ENCODE results near the gene PHKG2.

The PHKG2 gene

DNA sequence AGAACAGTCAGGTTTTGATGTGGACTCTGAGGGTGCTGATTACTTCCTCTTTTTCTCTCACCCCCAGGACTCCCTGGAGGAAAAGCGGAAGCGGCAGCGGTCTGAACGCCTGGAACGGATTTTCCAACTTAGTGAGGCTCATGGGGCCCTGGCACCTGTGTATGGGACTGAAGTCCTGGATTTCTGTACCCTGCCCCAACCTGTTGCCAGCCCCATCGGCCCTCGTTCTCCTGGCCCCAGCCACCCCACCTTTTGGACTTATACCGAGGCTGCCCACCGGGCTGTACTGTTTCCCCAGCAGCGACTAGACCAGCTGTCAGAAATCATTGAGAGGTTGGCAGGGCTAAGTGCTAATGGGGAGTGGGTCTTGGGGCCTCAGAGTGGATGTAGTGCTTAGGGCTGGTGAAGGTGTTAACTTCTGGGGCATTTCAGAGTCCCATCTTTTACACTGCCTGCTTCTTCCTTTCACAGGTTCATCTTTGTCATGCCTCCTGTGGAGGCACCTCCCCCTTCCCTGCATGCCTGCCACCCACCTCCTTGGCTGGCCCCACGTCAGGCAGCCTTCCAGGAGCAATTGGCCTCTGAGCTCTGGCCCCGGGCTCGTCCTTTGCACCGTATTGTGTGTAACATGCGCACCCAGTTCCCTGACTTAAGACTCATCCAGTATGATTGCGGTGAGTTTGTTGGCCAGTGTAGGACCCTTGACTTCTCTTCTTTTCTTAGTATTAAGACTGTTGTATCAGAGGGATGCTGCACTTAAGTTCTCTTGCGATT, 19.1 kb upstream of the PHKG2 start:
- DNase-seq: peak; percentile 20

DNA sequence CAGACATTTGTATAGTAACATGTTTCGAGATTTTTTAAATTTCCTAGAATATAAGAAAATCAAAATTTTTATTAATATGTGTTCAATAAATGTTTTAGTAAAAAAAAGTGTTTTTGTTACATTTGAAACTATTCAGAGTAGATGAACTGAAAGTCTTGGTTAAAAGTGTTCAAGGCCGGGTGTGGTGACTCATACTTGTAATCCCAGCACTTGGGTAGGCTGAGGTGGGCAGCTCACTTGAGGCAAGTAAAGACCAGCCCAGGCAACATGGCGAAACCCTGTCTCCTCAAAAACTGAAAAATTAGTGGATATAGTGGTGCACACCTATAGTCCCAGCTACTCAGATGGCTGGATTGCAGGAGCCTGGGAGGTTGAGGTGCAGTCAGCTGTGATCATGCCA, 16.8 kb upstream of the PHKG2 start:
- no peak for DNase-seq

DNA sequence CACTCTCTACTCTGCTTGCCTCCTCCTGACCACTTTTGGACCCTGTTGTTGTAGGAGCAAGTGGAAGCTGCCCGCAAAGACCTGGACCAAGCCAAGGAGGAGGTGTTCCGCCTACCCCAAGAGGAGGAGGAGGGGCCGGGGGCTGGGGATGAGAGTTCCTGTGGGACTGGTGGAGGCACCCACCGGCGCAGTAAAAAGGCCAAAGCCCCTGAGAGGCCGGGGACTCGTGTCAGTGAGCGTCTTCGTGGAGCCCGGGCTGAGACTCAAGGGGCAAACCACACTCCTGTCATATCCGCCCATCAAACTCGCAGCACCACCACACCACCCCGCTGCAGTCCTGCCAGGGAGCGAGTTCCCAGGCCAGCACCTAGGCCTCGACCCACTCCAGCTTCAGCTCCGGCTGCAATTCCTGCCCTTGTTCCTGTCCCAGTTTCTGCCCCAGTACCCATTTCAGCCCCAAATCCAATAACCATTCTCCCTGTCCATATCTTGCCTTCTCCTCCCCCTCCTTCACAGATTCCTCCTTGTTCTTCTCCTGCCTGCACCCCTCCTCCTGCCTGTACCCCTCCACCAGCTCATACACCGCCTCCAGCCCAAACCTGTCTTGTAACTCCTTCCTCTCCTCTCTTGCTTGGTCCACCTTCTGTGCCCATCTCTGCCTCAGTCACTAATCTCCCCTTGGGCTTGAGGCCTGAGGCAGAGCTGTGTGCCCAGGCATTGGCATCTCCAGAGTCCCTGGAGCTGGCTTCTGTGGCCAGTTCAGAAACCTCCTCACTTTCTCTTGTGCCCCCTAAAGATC, 11.0 kb upstream of the PHKG2 start:
- DNase-seq: no peak

DNA sequence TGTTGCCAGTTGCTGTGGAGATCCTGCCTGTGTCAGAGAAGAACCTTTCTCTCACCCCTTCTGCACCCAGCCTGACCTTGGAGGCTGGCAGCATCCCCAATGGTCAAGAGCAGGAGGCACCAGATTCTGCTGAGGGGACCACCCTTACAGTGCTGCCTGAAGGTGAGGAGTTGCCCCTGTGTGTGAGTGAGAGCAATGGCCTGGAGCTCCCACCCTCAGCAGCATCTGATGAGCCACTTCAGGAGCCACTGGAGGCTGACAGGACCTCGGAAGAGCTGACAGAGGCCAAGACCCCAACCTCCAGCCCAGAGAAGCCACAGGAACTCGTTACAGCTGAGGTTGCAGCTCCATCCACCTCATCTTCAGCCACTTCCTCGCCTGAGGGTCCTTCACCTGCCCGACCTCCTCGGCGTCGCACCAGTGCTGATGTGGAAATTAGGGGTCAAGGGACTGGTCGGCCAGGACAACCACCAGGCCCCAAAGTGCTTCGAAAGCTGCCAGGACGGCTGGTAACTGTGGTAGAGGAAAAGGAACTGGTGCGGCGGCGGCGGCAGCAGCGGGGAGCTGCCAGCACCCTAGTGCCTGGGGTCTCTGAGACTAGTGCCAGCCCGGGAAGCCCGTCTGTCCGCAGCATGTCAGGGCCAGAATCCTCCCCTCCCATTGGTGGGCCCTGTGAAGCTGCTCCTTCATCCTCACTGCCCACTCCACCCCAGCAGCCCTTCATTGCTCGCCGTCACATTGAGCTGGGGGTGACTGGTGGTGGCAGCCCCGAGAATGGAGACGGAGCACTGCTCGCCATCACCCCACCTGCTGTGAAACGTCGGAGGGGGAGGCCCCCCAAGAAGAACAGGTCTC, 10.2 kb upstream of the PHKG2 start:
- DNase-seq: no peak

DNA sequence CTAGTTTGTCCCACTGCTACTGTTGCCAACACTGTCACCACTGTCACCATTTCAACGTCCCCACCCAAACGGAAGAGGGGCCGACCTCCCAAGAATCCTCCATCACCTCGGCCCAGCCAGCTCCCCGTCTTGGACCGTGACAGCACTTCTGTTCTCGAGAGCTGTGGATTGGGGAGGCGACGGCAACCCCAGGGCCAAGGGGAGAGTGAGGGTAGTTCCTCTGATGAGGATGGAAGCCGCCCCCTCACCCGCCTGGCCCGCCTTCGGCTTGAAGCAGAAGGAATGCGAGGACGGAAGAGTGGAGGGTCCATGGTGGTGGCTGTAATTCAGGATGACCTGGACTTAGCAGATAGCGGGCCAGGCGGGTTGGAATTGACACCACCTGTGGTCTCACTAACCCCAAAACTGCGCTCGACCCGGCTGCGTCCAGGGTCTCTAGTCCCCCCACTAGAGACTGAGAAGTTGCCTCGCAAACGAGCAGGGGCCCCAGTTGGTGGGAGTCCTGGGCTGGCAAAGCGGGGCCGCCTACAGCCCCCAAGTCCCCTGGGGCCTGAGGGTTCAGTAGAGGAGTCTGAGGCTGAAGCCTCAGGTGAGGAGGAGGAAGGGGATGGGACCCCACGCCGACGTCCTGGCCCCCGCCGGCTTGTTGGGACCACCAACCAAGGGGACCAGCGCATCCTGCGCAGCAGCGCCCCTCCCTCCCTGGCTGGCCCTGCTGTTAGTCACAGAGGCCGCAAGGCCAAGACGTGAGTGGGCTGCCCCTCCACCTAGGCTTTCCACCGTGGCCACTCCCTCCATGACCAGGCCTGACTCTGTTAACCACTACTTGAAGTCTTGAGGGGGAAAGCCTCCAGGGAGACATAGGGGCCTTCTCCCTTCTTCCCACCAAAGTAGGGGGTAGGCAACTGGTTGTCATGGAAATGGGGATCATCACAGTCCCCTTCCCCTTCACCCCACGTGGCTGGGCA, 9.0 kb upstream of the PHKG2 start:
- DNase-seq: no peak

DNA sequence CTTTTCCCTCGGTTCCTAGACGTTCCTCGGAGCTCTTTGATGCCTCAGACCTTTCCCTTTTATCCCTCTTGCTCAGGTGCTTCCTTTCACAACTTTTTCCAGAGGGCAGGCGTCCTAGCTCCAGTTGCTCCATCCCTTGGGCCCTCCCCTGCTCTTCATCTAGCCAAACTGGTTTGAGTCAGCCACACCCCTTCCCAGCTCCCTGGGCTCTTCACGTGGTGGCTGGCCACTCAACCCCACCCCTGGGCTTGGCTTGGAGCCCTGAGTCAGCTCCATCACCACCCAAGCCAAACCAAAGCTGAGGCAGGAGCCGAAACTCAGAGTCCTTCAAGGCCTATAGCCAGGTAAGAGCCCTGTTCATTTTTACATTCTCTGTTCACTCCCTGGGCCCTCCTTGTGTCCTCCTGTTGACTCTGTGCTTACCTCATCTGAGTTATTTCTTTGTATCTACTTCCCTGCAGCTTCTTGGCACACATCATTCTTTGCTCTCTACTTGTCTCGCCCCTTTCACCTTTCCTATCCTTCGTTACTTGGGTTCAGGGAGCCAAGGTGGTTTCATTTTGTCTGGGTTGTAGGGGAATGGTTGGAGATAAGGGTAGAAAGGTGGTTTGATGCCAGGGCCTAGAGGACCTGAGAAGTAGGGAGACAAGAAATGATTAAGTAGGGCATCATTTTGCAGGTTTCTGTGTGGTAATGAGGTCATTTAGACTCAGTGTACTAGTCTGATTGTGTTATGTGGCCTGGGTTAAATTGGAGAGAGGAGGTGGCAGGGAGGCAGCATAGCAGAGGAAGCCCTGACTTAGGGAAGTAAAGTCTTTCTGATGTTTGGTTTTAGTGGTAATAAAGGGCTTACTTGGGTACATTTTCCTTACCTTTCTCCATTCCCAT, 7.6 kb upstream of the PHKG2 start:
- no peak for DNase-seq

DNA sequence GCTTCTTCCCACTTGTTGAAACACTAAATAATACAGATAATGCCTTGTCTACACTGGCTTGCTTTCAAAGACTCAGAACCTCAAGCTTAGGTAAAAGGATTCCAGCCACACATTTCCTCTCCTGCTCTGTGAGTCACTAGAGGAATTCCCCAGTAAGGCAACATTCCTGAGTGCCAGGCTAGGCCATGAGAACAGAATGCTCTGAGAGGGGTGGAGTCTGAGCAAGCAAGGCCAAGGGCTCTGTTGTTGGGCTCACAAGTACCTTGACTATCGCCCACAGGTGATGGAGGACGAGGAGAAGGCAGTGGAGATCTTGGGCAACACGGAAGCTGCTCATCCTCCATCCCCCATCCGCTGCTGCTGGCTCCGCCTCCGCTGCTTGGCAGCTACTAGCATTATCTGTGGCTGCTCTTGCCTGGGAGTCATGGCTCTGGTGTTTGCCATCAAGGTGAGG, 6.7 kb upstream of the PHKG2 start:
- DNase-seq: no peak

DNA sequence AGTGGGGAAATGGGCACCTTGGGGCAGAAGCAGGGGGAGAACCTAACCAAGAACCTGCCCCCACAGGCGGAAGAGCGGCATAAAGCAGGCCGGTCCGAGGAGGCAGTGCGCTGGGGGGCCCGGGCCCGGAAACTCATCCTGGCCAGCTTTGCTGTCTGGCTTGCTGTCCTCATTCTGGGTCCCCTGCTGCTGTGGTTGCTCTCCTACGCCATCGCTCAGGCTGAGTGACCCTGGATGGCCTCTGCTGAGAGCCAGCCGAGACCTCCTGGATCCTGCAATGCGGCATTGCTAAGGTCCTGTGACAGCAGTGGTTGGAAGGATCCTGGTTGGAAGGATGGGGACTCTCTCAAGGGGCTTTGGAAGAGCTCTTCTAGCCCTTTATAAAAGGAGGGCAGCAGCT, 4.5 kb upstream of the PHKG2 start:
- no peak for DNase-seq

DNA sequence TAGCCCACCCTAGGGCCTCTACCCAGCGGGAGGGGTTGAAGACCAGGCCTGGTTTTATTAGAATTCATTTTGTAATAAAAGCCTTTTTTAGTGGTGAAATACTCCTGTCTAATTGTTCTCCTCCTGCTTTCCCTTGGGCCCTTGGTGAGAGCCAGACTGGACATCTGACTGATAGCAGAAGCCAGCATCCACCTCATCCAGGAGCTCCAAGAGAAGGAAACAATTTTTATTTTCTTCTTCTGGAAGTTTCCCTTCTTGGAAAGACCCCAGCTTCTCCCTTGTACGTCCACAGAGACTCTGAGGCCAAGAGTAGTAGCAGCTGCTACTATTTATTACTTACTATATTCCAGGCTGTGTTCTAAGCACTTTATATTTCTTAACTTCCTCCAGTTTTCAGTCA, 4.0 kb upstream of the PHKG2 start:
- no peak for DNase-seq

DNA sequence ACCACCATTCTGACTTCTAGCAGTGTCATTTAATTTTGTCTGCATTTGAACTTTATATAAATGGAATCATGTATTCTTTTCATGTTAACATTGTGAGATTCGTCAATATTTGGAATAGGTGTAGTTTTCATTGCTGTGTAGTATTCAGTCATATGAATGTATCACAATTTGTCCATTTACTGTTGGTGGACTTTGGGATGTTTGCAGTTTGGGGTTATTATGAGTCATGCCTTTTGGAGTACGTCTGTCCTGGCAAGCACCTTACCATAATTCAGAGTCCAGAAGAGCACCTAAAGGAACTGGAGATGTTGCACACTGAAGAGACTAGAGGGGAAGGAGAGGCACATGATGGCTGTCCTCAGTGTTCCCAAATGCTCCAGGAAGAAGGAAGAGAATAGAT, 3.1 kb upstream of the PHKG2 start:
- no peak for DNase-seq

DNA sequence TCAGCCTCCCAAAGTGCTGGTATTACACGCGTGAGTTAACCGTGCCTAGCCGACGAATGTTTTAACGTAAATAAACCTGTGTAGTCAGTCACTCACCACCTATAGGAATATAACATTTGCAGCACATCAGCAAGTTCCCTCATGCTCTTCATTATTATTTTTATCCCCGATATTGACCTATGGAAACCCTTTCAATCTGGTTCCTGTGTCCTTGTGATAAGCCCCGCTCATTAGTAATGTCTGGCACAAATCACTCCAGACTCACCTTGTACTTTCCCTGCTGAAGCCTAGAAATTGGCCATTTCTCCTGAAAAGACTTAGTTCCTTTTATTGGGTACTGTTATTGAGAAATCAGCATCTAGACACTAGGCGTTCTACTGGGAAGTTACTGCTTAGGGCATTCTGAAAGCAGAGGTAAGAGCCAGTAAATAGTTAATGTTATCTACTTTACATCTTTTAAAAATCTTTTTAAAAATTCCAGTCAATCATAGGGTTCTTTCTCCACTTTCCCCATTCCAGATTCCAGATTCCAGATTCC, 1.5 kb upstream of the PHKG2 start:
- no peak for DNase-seq

DNA sequence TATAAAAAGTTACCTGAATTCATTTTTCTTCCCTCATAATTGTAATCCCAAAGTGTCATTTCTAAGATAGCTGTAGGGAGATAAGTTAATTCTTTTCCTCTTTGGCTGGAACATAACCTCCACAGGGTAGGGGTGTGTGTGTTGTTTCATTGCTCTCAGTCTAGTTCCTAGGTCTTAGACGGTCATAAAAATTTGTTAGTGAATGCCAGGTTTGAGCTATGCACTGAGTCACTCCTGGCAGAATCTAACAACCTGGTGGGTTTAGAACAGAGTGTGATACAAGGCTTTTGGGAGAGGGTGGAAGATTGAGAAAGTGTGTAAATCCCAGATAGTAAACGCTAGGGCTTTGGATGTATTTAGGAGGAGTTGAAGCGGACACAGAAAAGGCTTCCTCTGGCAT, 894 bp upstream of the PHKG2 start:
- no peak for DNase-seq

DNA sequence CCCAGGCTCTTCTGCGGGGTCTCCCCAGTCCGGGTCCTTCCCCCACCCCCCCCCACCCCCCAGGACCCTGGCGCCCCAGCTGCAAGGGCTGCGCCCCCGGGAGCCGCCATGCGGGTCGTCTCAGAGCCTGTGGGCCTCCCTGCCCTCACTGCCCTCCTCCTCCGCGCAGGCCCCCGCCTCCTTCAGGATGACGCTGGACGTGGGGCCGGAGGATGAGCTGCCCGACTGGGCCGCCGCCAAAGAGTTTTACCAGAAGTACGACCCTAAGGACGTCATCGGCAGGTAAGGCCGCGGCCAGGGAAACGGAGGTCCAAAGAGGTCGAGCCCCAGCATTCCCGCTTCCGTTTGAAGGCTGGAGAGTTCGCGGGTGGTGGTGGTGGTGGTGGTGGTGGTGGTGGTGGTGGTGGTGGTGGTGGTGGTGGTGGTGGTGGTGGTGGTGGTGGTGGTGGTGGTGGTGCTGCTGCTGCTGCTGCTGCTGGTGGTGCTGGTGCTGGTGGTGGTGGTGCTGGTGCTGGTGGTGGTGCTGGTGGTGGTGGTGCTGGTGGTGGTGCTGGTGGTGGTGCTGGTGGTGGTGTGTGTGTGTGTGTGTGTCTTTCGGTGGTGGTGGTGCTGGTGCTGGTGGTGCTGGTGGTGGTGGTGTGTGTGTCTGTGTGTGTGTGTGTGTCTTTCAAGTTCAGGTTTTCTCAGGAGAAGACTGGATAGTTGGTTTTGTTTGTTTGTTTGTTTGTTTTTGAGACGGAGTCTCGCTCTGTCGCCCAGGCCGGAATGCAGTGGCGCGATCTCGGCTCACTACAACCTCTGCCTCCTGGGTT, 615 bp downstream of the PHKG2 start:
- DNase-seq: peak; percentile 9

DNA sequence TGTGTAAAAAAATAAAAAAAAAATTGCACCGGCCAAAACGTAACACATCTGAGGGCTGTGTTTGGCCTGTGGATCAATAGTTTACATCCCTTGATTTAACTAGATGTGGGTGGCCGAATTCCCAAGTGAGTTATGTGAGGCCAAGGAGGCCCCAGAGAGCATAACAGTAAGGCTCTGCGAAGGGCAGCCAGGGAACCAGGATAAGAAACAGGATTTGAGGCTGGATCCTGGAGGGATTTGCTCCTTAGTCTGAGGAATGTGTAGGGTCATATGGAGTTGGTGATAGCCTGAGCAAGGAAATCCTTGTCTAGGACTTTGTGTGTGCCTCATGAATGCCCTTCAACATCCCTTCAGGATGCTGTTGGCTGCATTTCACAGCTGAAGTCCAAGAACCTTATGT, 2.0 kb downstream of the PHKG2 start:
- no peak for DNase-seq

DNA sequence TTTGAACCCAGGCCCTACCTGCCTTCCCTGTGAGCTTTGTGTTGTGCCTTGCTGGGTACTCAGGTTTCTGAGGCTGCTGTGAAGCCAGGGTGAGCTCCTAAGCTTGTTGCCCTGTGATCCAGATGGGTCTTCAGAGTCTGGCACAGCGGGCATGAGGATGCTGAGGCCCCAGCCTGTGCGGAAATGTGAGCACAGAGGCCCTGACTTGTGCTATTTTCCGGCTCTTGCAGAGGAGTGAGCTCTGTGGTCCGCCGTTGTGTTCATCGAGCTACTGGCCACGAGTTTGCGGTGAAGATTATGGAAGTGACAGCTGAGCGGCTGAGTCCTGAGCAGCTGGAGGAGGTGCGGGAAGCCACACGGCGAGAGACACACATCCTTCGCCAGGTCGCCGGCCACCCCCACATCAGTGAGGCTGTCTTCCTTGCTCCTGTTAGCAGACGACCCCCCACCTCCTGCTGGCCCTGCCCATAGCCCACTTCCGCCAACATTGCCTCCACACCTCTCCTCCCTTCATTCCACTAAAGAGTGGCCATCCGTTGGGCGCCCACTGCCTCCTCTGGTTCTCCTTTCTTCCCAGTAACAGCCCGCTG, 2.7 kb downstream of the PHKG2 start:
- DNase-seq: no peak

DNA sequence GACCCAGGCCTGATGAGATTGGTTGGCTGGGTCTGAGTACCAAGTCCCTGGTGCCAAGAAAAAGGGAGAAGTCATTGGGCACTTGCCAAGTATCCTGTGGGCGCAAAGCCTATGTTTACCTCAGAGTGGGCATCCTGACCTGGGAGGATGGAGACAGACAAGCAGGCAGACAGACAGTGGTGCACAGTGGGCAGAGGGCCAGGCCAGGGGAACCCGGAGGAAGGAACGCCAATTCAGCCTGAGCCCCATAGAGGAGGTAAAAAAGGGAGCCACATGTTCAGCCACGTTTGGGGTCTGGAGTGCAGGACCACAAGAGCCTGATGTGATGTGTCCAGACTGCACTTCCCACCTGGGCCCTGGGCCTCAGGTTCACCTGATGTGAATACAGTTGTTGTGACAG, 5.4 kb downstream of the PHKG2 start:
- no peak for DNase-seq

DNA sequence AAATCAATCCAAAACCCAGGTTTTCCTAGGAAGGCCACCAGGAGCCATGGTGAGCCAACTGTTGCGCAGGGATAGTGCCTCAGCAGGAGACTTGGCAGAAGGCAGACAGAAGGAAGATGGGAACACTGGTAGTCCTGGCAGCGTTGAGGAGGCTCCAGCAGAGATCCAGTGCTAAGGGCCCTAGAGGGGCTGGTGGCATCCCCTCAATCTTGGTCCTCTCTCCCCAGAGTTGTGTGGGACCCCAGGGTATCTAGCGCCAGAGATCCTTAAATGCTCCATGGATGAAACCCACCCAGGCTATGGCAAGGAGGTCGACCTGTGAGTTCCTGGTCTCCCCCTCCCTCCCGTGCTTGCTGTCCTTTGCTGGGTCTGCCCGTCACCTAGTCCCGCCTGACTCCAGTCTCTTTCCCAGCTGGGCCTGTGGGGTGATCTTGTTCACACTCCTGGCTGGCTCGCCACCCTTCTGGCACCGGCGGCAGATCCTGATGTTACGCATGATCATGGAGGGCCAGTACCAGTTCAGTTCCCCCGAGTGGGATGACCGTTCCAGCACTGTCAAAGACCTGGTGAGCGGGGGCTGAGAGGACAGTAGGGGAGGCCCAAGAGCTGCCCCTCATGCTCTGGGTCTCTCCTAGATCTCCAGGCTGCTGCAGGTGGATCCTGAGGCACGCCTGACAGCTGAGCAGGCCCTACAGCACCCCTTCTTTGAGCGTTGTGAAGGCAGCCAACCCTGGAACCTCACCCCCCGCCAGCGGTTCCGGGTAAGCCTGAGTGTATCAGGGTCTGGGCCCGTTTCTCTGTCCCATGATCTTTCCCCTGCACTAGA, 7.9 kb downstream of the PHKG2 start:
- DNase-seq: no peak

DNA sequence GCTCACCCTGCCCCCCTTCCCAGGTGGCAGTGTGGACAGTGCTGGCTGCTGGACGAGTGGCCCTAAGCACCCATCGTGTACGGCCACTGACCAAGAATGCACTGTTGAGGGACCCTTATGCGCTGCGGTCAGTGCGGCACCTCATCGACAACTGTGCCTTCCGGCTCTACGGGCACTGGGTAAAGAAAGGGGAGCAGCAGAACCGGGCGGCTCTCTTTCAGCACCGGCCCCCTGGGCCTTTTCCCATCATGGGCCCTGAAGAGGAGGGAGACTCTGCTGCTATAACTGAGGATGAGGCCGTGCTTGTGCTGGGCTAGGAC, 8.5 kb downstream of the PHKG2 start:
- DNase-seq: no peak

DNA sequence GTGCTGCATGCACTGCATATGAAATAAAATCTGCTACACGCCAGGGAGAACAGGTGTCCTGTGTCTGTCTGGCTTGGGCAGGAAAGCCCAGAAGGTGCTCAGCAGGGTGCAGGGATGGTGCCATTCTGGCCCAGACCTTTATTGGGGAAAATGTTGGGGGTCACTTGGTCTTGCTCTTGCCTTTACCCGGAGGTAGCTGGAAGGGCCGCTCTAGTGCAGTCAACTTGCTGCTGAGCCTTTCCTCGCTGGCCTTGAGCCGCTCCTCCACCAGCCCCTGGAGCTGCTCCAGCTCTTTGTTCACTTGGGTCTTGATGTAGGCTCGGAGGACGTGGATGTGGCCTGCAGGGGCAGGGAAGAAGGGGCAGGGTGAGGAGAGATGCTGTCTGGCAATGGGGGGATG, 9.1 kb downstream of the PHKG2 start:
- DNase-seq: no peak
